HG02938 (cell line): ENCODE measurements around the gene DMKN.
A peak's percentile ranks its signal among the peaks of the same experiment; 100 is the strongest.

ENCODE experiments used
- ATAC-seq: cut with Tn5 transposase; IDR thresholded peaks from one replicate; pipeline ENCODE4 v1.9.1; 2021; ENCODE audit warnings: mild to moderate bottlenecking, moderate library complexity; ENCODE audit not compliant: unreplicated experiment

The DMKN gene

GRCh38 chr19:35549879-35550523 is 36.6 kb upstream of the DMKN start:
- ATAC-seq, result no peak

- no peak for ATAC-seq
Observed at GRCh38 chr19:35549174-35549788, 35.8 kb upstream of the DMKN start.

GRCh38 chr19:35546532-35546931 is 33.1 kb upstream of the DMKN start:
- no peak for ATAC-seq

GRCh38 chr19:35545855-35546381 is 32.5 kb upstream of the DMKN start:
- peak; percentile 33 for ATAC-seq

- ATAC-seq, result peak; percentile 71
Observed at GRCh38 chr19:35545001-35545854, 31.8 kb upstream of the DMKN start, which contains the start of gene TMEM147. Gene TMEM147, plus strand, starts transcription at chr19:35545626. Its CDS starts 114 bp downstream, at chr19:35545740.

- no peak for ATAC-seq
Observed at GRCh38 chr19:35544110-35544802, 30.8 kb upstream of the DMKN start.

- no peak for ATAC-seq
Observed at GRCh38 chr19:35543280-35544109, 30.0 kb upstream of the DMKN start.

- ATAC-seq, result no peak
Observed at GRCh38 chr19:35542209-35542608, 28.8 kb upstream of the DMKN start.

- ATAC-seq, result no peak
Observed at GRCh38 chr19:35540356-35540927, 27.0 kb upstream of the DMKN start.

GRCh38 chr19:35539850-35540249 is 26.4 kb upstream of the DMKN start:
- ATAC-seq, result no peak

- no peak for ATAC-seq
Observed at GRCh38 chr19:35539314-35539713, 25.9 kb upstream of the DMKN start.

GRCh38 chr19:35534803-35535480 is 21.5 kb upstream of the DMKN start:
- ATAC-seq, result no peak

GRCh38 chr19:35533822-35534392 is 20.5 kb upstream of the DMKN start:
- ATAC-seq, result no peak

GRCh38 chr19:35533201-35533821 is 19.9 kb upstream of the DMKN start, which contains the start of gene GAPDHS:
Gene GAPDHS, plus strand, starts transcription at chr19:35533456. Its CDS starts 72 bp downstream, at chr19:35533528.
- no peak for ATAC-seq

- no peak for ATAC-seq
Observed at GRCh38 chr19:35531291-35531690, 17.8 kb upstream of the DMKN start.

- ATAC-seq, result no peak
Observed at GRCh38 chr19:35529241-35530218, 16.1 kb upstream of the DMKN start.
